Measurements from ENCODE around the gene ARMH4. TPM values are rescaled to one million over a fixed set of nuclear protein-coding genes. Genes with fewer than 3 reads are reported as not detected.
"Not testable (repeated sequence)": the region's sequence is repeated elsewhere in the genome, so short reads cannot be mapped to it uniquely, and the experiment has no call there.

Gene ARMH4
- total and polyA plus RNA-seq, 8 donors, result 0.11 to 2.7 (median 0.86) TPM

DNA sequence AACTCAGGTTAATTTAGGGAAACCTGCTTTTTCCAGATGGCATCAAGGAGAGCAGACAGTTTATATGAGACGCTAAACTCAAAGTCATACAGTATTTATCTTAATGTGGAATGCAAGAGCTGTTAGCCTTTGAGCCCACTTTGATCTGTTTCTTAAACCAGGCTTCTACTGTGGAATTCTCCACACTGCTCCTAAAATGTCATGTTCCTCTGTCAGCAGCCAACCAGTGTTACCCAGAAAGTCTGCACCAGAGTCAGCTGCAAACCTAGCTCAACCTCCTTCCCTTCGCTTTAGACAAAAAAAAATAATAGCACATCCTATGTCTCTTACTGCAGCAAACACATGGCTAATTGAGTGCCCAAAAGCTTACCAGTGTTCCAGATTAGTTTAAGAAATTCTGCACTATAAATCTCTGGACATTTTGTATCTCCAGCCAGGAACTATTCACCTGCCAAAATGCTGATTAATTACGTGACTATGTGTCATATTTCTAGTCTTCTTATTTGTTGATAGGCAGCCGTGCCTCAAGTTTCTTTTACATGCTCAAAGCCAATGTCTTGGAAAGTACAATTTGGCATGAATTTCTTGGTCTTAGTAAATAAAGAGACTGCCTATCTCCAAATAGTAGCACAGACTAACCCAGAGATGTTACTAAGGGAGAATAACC is 21.8 kb downstream of the ARMH4 start:
- Histone ChIP-seq H3K4me1 (no peaks in the 10 kb centered on the region), H3K9me3 (no peaks in the 10 kb centered on the region), H3K4me3 (no peak overlapping the region), H3K36me3 (no peaks in the 10 kb centered on the region), H3K27me3 (no peaks in the 10 kb centered on the region), H3K27ac (no peak overlapping the region)
- ATAC-seq (no peak), DNase-seq (no peak), FAIRE-seq (no peak)
- intact Hi-C loops (cut with DNase I), result no loop called here
- TF ChIP-seq, protein P1, sequence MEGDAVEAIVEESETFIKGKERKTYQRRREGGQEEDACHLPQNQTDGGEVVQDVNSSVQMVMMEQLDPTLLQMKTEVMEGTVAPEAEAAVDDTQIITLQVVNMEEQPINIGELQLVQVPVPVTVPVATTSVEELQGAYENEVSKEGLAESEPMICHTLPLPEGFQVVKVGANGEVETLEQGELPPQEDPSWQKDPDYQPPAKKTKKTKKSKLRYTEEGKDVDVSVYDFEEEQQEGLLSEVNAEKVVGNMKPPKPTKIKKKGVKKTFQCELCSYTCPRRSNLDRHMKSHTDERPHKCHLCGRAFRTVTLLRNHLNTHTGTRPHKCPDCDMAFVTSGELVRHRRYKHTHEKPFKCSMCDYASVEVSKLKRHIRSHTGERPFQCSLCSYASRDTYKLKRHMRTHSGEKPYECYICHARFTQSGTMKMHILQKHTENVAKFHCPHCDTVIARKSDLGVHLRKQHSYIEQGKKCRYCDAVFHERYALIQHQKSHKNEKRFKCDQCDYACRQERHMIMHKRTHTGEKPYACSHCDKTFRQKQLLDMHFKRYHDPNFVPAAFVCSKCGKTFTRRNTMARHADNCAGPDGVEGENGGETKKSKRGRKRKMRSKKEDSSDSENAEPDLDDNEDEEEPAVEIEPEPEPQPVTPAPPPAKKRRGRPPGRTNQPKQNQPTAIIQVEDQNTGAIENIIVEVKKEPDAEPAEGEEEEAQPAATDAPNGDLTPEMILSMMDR (IDR thresholded peaks at IDR 0.05), result no peak
- WGBS, 2 donors, result 75 to 81% methylated on average over 4 of the region's 4 CpGs

DNA sequence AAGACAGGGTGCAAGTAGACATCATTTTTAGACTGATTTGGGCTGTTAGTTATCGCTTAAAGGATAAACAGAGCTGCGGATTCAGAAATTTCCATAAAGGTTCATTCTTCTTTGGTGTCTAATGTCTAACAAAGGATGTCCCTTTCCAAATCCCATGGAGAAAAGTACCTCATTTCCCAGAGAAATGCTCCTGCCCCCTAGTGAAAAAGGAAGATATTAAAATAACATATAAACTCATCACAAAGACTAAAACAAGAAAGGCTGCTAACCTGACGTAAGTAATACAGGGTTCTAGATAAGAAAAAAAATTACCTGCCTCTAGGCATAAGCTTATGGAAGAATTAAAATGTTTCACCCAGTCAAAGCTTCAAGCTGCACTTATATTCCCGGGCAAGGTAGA is 22.8 kb downstream of the ARMH4 start:
- TF ChIP-seq, protein P1 (IDR thresholded peaks at IDR 0.05), result no peak
- H3K36me3 ChIP-seq, result no peaks in the 10 kb centered on the region
- H3K27me3 ChIP-seq, result no peaks in the 10 kb centered on the region
- no peaks in the 10 kb centered on the region for H3K9me3 ChIP-seq
- ATAC-seq, result no peak
- intact Hi-C loops (cut with DNase I), result no loop called here
- H3K4me3 ChIP-seq, result no peak overlapping the region
- WGBS, 2 donors, result 92 to 97% methylated on average over 4 of the region's 4 CpGs
- no peak for FAIRE-seq
- H3K4me1 ChIP-seq, result no peaks in the 10 kb centered on the region
- H3K27ac ChIP-seq, result no peak overlapping the region
- no peak for DNase-seq

DNA sequence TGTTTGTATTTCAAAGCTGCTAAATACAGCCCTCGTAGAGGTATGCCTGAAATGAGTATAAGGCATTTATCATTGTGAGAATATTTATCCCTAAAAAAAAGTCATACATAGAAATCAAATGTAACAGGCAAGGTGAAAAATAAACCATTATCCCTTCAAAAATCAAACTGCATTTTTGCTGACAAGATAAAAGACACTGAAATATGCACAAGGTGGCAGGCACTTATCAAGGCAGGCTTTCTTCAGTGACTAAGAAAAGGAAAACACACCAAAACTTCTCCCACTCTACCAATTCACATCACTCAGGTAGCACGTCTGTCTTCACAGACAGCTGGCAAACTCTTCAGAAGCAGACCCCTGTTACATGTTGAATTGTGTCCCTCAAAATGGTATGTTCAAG is 23.6 kb downstream of the ARMH4 start:
- Histone ChIP-seq H3K4me3 (no peak overlapping the region), H3K9me3 (no peaks in the 10 kb centered on the region), H3K36me3 (no peaks in the 10 kb centered on the region), H3K4me1 (no peaks in the 10 kb centered on the region), H3K27ac (no peak overlapping the region), H3K27me3 (no peaks in the 10 kb centered on the region)
- 81 to 86% methylated on average over 2 of the region's 2 CpGs for WGBS, 2 donors
- TF ChIP-seq, protein P1 (IDR thresholded peaks at IDR 0.05), result no peak
- ATAC-seq, result no peak
- no peak for DNase-seq
- intact Hi-C loops (cut with DNase I), result no loop called here
- no peak for FAIRE-seq

DNA sequence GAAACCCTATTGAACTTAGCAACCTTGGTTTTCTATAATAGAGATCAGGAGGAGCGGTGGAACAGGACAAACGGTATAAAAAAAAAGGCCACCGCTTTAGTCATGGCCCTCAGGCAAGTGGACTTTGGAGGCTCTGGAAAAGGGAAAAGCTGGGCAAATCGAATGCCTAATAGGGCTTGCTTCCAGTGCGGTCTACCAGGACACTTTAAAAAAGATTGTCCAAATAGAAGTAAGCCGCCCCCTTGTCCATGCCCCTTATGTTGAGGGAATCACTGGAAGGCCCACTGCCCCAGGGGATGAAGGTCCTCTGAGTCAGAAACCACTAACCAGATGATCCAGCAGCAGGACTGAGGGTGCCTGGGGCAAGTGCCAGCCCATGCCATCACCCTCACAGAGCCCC is 29.5 kb downstream of the ARMH4 start:
- ATAC-seq; intact Hi-C loops (cut with DNase I); H3K4me3 ChIP-seq; H3K27ac ChIP-seq; FAIRE-seq; DNase-seq; H3K4me1 ChIP-seq; H3K36me3 ChIP-seq; H3K9me3 ChIP-seq; H3K27me3 ChIP-seq: not testable (repeated sequence)
- WGBS, 2 donors, result 79% methylated on average over 6 of the region's 6 CpGs

DNA sequence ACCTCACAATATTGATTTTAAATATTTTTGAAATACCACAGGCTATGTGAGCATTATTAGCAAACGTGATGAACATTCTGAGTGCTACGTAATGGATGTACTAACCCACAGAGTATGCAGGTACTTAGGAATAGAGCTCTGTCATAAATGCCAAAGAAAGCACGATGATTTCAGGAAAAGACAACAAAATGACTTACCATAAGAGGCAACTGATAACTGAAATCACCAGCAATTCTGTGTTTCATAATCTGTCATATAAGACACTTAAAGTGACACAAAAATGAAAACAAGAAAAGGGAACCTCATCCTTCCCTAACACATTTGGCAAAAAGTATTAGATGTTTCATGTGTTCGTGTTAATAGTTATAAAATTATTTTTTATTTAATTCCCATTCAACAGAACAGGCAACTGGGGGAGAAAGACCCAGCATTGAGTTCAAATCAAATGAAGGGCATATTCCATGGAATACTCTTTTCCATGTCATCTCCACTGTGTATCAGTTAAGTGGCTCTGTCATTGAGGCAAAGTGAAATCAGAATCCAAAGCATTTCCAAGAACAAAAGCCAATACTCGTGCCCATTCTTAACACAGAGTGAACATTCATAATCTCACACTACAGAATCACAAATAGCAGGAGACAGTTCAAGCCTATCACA is 30.4 kb downstream of the ARMH4 start:
- H3K4me3 ChIP-seq, result no peak overlapping the region

More for the DNA sequence above, 30.4 kb downstream of the ARMH4 start:
- H3K4me1 ChIP-seq, result no peaks in the 10 kb centered on the region
- FAIRE-seq (no peak), ATAC-seq (no peak), DNase-seq (no peak)
- intact Hi-C loops (cut with DNase I), result no loop called here
- no peaks in the 10 kb centered on the region for H3K36me3 ChIP-seq
- H3K27ac ChIP-seq, result no peak overlapping the region
- H3K27me3 ChIP-seq, result no peaks in the 10 kb centered on the region
- H3K9me3 ChIP-seq, result no peaks in the 10 kb centered on the region
- 61 to 66% methylated on average over 5 of the region's 5 CpGs for WGBS, 2 donors
- TF ChIP-seq, protein P1 (IDR thresholded peaks at IDR 0.05), result no peak
